HG03108 (cell line): ENCODE measurements around the gene CFL1.
"Not testable (repeated sequence)": the region's sequence is repeated elsewhere in the genome, so short reads cannot be mapped to it uniquely, and the experiment has no call there.

ENCODE experiments used
- ATAC-seq: cut with Tn5 transposase; IDR thresholded peaks from one replicate; pipeline ENCODE4 v1.9.1; 2021; ENCODE audit warnings: moderate library complexity; ENCODE audit not compliant: unreplicated experiment

CFL1 gene

GRCh38 chr11:65857853-65858680 lies at the start of gene CFL1:
TSS of gene CFL1 (minus strand) at chr11:65858180. CDS start at chr11:65858099, 81 bp downstream.
- peak; percentile 42 for ATAC-seq

GRCh38 chr11:65906602-65907001 lies 48.6 kb upstream of the CFL1 start:
- no peak for ATAC-seq

- ATAC-seq = no peak
Measured at GRCh38 chr11:65903715-65904114, 45.7 kb upstream of the CFL1 start.

DNA sequence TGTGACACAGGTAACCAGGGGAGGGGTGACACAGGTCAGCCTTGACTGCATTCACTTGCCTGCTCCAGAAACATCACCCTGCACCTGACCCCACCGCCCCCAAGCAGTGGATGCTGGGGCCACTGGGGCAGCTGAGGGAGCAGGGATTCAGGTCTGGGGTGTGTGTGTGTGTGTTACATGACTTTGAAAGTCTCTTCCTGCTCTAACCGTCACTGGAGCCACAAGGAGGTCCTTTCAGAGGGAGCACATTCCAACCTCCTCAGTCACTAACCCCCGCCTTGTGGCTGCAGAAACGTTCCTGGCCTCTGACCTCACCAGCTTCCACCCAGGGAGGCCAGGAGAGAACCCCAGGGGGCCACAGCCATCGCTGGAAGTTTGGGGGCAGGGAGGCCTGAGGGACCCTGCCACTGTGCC lies 45.1 kb upstream of the CFL1 start:
- no peak for ATAC-seq

DNA sequence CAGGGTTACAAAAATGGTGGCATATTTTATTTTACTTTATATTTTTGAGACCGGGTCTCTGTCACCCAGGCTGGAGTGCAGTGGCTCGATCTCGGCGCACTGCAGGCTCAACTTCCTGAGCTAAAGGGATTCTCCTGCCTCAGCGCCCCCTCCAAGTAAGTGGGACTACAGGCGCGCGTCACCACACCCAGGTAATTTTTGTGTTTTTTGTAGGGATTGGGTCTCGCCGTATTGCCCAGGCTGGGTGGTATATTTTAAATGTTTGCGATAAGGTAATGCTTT lies 42.9 kb upstream of the CFL1 start:
- no peak for ATAC-seq

DNA sequence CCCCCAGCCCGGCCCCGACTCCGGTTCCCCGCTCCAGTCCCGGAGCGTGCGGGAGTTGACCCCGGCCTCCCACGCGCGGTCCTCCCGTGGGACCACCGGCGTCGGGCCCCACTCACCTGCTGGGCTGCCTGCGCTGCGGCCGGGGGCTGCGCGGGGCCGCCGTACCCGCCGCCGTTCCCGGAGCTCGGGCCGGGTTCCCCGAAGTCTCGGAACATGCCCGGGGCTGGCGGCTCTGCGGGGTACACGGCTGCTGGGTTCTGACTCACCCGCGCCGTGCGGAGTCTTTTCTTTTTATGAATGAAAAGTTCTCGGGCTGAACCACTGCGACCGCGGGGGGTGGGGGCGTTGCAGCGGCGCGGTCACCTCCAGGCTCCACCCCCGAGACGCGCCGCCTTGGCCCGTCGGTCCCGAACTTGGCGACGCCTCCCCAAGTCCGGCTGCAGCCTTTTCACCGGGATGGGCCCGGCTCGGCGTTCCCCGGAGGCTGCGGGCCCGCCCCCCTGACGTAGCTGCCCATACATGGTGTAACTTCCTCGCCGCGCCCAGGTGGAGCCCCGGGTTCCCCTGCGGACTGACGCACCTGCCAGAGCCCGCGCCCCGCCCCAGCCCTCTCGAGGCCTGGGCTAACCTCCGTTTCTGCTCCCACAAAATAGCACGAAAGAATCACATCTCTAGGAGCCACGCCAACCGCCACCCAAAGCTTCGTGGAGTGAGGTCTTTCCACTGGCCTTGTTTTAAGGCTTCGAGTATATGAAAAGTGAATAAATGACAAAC lies 42.3 kb upstream of the CFL1 start, which contains the start of gene FOSL1:
Gene FOSL1 (minus strand): TSS at position 264 of the 774 bp plus-strand sequence. CDS start 49 bp downstream, at position 215.
- peak; percentile 76 for ATAC-seq

DNA sequence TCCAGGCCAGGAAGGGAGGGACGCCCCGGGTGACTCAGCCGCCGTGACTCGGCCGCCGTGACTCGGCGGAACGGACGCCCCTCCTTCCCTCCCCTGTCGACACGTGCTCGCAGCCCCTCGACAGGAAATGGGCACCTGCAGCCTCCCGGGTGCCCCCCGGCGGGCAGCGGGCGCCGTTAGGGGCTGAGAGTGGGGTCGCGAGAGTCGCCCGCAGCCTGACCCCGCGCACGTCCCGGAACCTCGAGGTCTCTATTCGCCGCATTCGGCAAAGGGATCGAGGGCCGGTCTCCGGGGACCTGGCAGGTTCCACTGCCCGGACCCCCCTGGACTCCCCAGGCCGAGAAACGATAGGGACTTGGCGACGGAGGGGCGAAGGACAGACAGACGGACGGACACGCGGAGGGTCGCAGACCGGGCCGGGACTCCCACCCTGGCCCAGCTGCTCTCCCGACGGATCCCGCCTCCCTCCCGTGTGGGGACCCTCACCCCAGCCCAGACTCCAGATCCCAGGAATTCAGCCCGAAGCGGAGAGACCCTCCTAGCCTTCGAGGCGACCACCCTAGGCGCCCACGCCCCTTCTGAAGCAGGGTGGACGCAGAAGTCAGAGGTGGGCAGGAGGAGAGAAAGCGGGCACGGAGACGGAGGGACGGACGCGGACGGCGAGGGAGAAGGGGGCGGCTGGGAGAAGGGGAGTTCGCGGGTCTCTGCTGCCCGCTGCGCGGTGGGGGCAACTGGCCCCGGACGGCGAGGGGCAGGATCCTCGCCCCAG lies 41.6 kb upstream of the CFL1 start:
- ATAC-seq = no peak

DNA sequence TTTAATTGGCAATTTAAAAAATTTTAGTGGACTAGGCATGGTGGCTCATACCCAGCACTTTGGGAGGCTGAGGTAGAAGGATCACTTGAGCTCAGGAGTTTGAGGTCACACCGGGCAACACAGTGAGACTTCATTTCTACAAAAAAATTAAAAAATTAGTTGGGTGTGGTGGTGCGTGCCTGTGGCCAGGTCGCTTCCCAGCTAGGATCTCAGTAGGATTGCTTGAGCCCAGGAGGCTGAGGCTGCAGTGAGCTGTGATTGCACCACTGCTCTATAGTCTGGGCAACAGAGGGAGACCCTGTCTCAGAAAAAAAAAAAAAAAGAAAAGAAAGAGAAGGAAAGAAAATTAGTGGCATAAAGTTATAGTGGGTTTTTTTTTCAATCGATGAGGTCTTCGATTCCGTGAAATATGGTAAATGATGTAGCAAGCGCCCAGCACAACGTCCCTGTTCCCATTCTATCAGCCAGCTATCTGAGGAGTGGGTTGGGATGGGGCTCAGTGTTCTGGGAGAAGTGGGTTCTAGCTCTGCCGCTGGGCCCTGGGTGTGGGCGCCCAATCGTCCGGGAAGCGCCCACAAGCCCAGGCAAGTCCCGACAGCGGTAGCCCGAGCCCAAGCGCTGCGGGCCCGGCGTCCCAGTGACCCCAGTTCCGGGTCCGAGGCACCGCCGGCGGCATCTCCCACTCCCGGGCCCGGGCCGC lies 40.8 kb upstream of the CFL1 start:
- ATAC-seq = no peak

GRCh38 chr11:65897020-65897471 lies 39.1 kb upstream of the CFL1 start:
- ATAC-seq = no peak

- no peak for ATAC-seq
Measured at GRCh38 chr11:65896034-65896999, 38.3 kb upstream of the CFL1 start.

DNA sequence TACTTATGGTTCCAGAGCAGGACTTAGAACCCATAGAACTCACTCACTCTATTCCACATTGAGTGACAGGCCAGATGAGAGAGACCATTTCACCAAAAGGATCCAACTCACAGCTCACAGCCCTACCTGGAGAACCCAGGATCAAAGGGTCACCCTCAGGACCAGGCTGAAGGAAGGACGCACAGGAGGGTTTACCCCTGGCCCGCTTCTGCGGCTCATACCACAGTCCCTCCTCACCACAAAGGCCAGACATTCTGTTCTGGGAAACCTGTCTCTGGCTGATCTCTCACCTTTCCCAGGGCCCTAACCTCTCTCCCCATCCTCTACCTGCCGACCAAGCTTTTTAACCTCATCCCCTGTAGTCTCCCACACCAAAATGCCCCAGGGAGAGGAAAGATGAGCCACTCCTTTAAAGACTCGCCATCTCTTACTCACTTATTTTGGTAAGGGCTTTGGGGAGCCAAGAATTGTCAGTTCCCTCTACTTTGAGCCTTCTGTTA lies 37.6 kb upstream of the CFL1 start:
- no peak for ATAC-seq

DNA sequence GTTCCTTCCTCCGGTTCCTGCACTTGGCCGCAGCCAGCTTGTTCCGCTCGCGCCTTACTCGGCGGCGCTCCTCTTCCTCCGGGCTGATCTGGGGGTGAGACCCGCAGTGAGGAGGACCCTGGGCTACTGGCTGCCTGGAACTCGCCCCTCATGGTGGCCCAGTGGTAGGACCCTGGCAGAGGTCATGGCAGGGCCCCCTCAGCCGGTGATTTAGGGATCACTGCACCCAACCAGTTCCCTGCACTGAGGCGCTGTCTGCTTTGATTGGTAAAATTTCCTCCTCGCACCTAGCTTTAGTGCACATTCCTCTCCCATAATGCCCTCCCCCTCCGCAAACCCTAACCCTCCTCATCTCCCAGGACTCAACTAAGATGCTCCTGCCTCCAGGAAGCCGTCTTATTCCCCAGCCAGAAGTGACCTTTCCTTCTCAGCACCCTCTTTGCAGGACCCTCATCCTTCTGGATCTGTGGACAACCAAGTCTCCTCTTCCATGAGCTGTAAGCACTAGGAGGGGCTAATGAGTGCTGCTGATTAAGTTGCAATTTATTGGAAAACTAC lies 36.1 kb upstream of the CFL1 start:
- ATAC-seq = no peak

- no peak for ATAC-seq
Measured at GRCh38 chr11:65892661-65893317, 34.8 kb upstream of the CFL1 start.

DNA sequence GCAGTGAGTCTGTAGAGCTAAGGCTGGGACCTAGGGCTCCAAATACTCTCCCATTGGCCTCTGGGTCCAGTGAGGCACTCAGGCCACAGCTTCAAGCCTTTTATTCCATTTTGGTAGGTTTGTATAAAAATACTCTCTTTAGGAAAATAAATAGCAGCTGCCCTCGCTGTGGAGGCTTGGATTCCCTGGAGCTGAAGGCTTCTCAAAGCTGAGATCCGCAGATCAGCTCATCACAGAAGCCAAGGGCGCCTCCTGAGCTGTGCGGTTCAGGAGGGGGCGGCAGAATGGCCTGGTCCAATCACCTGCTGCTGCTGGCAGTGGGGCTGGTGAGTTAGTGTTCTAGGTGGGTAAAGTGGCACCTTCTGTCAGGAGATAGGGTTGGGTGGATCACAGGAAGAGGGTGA lies 34.2 kb upstream of the CFL1 start:
- not testable (repeated sequence) for ATAC-seq

DNA sequence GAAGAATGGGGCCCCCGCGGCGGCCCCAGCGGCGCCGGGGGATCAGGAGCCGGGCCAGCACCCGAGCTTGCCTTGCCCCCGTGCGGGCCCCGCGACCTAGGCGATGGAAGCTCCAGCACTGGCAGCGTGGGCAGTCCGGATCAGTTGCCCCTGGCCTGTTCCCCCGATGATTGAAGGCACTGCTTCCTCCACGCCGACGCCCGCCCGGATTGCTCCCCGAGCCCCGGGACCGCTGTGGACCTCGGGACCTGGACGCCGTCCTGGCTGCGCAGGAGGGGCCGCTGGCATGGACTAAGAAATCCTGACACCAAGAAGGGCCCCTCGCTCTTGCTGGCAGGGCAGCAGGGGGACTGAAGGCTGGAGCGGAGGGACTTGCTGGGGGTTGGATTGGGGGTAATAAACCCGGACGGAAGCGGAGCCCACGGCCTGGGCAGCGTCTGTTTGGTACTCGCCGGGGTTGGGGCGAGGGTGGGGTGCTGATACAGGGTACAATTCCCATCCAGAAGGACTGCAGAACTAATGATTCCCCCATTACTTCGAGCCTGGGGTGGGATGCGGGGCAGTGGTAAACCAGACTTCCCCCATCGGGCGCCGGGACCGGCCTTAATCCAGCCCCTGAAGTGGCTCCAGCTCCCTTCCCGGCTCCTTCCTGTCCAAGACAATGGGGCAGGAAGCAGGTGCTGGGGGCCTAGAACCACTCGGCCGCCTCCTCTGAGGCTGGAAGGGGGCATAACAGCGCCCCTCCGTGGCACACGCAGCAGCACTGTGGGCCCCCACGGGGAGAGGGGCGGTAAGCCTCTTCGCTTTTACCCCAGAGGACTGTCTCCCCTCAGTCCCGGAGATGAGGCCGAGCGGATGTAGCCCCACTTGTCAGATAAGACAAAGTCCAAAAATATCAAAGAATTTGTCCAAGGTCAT lies 33.5 kb upstream of the CFL1 start:
- ATAC-seq = no peak

DNA sequence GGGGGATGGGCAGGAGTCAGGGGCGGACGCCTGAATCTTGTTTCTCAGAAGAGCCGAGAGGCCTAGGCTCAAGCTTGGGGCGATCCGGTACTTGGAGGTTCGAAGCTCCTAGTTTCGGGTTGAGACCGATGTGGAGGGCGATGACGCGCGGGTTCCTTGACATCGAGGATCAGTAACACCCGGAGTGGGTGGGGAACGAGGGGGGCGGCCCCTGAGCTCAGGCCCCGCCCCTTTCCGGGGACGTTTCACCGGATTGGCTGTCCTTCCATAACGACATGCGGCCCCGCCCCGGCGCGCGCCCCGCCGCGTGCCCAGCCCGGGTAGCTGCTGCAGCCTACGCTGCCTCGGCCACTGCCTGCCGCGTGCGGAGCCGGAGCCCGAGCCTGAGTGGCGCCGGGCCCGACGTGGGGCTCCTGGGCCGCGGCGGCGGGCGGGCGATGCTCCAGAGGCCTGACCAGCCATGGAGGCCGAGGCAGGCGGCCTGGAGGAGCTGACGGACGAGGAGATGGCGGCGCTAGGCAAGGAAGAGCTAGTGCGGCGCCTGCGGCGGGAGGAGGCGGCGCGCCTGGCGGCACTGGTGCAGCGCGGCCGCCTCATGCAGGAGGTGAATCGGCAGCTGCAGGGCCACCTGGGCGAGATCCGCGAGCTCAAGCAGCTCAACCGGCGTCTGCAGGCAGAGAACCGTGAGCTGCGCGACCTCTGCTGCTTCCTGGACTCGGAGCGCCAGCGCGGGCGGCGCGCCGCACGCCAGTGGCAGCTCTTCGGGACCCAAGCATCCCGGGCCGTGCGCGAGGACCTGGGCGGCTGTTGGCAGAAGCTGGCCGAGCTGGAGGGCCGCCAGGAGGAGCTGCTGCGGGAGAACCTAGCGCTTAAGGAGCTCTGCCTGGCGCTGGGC lies 32.6 kb upstream of the CFL1 start, which contains the start of gene CCDC85B:
Gene CCDC85B (plus strand): TSS at position 350 of the 895 bp plus-strand sequence. CDS start 111 bp downstream, at position 461.
- peak; percentile 43 for ATAC-seq
